Stimulated activated CD8-positive, alpha-beta memory T cell treated with anti-CD3 and anti-CD28 coated beads, Interleukin-12 subunit alpha, Interleukin-12 subunit beta, amount 100 ng/mL, for 24 hours (primary cell): ENCODE measurements around the gene C1orf159.
"Not testable (repeated sequence)": the region's sequence is repeated elsewhere in the genome, so short reads cannot be mapped to it uniquely, and the experiment has no call there.

ENCODE experiments used
- DNase-seq: peaks from one replicate; pipeline ENCODE4 v3.0.0-alpha.2; 2020; ENCODE audit errors: extremely low read depth

Gene C1orf159

DNA sequence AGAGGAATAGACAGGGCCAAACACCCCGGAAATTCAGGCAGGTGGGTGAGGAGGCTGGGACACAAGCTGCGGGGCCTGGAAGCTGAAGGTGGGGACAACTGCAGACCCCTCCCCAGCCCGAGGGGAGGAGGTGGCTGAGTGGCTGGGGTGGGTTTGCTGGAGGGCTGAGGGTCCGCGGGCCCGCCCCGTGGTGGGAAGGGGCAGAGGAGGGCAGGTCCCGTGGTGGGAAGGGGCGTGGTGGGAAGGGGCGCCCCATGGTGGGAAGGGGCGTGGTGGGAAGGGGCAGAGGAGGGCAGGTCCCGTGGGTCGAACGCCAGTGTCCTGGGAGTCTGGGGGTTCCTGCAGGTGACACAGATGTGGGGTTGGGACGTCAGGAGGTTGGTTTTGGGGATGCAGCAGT is 33.5 kb upstream of the C1orf159 start:
- no peak for DNase-seq

DNA sequence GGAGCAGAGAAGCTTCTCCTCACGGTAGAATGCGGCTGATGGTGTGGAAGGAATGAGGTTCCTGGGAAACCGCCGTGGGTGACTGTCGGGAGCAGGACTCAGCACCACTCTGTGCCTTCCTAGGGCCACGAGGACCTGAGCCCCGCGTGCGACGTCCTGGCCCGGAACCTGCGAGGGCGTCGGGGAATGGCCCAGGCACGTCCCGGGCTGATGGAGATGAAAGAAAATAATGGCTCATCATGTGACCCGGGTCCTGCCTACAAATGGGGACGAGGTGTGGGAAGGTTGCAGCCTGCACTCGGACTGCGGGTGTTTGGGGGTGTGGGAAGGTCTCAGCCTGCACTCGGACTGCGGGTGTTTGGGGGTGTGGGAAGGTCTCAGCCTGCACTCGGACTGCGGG is 32.7 kb upstream of the C1orf159 start:
- no peak for DNase-seq

DNA sequence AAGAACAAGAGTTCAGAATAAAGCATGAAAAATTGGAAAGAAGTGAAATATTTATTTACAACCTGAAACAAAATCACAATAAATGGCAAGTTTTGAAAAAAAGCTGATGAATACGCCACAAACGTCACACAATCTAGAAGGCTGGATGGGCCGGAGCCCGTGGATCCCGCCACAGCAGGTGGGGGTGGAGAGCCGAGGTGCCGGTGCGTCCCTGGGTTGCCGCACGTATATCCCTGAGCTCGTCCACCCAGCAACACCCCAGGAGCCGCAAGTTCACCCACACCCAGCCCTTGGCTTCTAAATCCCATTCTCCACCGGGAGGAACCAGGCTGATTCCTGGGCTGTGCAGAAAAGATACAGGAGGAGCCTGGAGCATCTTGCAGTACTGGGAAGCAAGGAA is 32.2 kb upstream of the C1orf159 start:
- DNase-seq: no peak

DNA sequence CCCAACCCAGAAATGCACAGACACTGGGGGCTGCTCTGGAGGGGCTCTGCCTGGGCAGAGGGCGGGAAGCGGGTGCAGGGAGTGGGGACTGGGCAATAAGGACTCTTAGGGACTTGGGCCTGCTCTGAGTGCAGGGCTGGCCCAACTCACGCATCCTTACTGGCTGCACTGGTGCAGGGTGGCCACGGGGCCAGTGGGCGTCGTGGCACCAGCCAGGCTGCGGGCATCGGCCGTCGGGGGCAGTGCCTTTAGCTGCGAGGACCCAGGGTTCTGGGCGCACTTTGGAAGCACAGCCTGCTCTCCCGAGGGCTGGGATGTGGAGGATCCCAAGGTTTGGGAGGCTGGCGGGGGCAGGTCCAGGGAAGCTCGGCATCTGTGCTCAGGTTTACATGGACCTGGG is 30.7 kb upstream of the C1orf159 start:
- DNase-seq: no peak

DNA sequence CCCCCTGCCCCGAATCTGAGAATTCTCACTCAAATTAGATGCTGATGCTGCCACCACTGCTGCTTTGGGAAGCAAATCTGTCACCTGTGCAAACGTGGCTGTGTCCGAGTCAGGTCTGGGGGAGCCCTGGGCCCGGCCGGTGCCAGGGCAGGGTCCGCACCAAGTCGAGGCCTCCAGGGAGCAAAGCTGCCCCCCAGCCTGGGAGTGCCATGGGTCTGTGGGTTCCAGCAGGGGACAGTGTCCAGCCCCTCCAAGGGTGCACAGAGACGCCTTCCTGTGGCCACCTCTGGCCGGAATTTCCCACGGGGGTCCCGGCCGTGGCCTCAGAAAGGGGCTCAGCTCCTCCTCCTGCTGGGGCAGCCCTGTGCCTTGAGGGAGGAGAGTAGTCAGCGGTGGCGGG is 30.1 kb upstream of the C1orf159 start:
- DNase-seq: no peak

DNA sequence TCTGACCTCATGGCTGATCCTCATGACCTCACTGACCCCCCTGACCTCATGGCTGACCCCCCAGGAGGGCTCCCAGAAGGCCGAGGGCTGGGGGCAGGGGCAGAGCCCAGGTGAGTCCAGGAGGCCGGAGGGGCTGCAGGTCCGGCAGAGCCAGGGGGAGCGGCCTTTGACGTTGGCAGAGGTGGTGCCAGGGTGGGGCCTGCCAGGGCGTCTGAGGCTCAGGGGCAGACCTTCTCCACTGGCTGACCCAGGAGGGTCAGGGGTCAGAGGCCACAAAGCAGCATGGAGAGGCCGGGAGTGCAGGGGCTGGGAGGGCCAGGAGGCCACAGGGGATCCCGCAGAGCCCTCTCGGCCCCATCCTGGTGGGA is 29.6 kb upstream of the C1orf159 start:
- no peak for DNase-seq

DNA sequence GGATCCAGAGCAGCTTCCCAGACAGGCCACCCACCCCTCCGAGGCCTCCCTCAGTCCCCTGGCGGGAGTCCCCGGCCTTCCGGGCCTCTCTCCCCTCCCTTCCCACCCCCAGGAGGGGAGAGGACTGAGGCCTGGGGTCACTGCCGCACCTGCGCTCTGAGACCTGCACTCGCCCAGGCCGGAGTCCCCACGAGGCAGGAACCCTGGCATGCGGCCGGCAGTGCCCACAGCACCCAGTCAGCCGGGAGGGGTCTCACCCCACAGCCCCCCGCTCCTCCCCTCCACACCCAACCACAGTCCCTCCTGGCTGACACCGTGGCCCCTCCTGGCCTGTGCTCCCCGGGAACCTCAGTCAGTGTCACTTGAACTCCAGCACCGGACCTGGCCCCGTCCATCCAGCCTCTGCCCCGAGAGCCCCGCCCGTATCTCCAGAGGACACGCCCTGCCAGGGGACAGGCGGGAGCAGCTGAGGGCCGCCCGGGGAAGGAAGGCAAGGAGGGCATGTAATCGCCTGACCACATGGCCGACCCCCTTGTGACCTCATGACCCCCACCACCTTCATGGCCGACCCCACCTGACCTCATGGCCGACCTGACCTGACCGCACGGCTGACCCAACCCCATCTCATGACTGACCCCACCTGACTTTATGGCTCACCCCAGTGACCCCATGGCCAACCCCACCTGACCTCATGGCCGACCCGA is 29.1 kb upstream of the C1orf159 start:
- no peak for DNase-seq

DNA sequence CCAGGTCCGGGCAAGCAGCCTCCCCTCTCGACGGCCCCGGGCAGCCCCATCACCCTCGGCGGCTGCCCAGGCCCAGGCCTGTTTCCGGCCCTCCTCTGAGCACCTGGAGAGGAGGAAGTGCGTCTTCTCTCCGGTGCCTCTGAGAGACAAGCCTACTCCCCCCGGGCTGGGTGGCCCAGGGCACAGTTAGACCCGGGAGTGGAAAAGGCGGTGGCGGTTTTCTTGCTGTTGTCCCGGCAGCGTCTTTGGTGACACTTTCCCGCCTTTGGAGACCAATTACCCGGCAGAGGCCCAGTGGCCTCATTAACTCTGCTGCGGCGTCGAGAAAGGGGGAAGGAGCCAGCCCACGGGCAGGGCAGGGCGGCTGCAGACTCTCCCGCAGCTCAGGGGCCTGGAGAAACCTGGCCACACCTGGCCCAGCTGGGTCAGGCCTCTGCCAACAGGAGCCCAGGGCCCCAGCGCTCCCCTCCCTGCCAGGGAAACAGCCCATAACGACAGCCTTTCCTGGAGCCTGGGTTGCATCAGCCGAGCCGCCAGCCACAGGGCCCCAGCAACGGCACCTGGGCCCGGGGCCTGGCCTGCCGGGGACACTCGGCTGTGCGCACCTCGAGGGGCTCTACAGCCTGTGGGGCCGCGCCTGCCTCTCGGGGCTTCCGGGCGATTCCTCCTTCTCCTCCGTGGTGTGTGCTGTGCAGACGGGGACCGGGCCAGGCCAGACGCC is 28.4 kb upstream of the C1orf159 start:
- DNase-seq: no peak

DNA sequence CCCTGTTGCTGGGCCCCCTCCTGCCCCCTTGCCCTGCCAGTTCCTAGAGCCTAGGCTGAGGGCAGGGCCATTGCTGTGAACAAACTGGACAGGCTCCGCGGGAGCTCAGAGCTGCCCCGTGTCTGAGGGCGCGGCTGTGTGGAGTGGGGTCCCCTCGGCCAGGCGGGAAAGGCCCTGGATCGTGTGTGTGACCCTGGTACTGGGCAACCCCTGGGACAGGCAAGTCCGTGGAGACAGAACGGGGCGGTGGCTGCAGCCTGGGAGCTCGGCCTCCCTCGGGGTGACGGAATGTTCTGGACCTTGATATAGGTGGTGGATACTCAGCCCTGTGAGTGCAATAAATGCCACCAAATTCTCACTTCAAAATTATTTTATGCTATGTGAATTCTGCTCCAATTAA is 27.7 kb upstream of the C1orf159 start:
- no peak for DNase-seq

DNA sequence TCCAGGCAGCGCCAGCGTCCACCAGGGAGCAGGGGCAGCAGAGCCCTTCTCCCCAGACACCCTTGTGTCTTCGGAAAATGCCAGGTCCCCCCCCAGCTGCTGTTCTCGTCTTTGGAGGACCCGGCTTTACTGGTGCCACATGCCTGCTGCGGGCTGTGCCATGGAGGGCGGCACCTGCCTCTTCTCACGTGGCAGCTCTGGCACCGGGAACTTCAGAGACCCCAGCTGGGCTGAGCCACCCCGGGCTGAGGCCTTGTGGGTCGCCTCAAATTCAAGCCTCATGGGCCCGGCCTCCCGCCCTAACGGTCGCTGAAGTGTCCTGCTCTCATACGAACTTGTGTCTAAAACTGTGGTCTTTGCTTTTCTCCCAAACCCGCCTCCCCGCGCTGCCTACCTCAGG is 27.0 kb upstream of the C1orf159 start:
- DNase-seq: no peak

DNA sequence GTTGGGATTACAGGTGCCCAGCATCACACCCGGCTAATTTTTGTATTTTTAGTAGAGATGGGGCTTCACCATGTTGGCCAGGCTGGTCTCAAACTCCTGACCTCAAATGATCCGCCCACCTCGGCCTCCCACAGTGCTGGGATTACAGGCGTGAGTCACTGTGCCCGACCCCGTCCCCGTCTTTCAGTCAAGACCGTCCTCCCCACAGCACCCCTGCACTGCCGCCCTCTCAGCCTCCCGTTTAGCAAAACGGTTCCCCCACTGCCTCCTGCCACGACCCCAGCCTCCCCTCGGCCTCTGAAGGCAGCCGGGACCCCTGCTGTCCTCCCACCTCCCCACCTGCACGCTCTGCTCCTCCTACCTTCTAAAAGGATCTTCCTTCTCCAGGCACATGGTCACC is 26.5 kb upstream of the C1orf159 start:
- not testable (repeated sequence) for DNase-seq

DNA sequence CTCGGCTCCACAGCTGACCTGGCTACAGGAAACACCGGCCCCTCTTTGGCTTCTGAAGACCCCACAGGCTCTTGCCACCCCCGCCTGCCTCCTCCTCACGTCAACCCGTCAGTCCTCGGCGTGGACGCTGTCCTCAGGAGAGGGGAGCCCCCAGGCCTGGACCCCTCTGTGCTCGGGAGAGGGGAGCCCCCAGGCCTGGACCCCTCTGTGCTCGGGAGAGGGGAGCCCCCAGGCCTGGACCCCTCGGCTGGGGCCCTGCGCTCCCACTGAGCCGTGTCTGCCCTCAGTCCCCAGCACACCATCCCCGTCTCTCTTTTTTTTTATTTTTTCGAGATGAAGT is 26.0 kb upstream of the C1orf159 start:
- no peak for DNase-seq

DNA sequence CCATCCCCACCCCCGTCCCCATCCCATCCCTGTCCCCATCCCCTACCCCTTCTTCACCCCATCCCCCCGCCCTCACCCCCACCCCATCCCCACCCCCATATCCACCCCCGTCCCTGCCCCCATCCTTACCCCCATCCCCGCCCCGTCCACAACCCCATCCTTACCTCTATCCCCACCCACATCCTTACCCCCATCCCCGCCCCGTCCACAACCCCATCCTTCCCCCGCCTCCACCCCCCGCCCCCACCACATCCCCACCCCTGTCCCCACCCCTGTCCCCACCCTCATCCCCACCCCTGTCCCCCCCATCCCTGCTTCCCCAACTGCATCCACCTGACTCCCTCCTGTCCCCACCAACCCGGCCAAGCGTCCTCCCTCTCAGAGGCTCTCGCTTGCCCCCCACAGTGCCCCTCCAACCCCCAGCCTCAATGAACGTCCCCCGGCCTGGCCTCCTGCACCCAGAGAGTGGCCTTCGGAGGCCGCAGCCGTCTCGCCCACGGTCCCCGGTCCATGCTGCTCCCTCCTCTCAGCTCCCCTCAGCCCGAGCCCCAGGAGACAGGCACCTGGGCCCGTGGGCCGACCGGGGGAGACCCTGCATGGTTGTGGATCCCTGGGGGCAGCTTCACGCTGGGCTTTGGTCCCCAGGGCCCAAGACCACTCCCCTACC is 25.5 kb upstream of the C1orf159 start:
- DNase-seq: no peak

DNA sequence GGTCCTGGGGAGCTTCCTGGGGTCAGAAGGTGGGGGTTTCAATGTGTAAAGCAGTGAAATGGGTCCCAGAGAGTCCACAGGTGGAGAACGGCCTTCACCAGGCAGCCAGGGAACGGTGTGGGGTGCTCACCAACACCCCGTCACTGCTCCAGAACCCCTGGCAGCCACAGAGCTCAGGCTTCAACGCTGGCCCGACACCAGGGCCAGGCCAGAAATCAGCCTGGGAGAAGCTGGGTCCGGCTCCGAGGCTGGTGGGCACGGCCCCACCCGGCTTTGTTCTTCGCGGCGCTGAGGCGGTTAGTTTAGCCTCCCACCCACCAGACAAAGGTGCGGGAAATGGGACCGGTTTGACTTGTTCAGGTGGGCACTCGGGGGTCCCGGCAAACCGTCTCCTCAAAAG is 24.8 kb upstream of the C1orf159 start:
- no peak for DNase-seq

DNA sequence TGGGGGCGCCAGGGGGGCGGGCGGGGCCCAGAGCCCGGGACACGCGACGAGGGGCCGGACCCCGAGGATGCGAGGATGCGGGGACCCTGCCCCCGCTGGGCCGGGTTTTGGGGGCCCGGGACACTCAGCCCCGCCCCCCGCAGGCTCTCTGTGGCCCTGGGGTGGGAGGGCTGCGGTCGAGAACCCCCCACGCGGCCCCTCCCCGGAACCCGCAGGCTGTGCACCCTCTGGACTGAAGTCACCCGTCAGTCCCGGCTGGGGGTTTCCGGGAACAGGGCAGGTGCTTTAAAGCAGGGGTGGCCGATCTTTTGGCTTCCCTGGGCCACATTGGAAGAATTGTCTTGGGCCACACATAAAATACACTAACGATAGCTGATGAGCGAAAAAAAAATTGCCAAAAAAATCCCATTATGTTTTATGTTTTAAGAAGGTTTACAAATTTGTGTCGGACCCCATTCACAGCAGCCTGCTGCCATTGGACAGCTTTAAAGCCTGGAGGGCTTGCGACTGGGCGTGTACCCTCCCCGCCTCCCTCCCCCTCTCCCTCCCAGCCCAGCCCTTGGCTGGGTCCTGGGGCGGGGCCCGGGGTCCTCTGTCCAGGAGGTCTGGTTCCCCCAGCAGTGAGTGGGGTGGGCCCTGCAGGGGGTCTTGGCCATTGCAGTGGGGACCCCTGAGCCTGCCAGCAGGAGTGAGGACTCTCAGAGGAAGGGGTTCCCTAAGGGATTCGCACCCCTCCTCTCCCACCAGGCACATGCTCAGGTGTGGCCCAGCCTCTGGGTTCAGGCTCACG is 21.6 kb upstream of the C1orf159 start:
- DNase-seq: peak; percentile 40

DNA sequence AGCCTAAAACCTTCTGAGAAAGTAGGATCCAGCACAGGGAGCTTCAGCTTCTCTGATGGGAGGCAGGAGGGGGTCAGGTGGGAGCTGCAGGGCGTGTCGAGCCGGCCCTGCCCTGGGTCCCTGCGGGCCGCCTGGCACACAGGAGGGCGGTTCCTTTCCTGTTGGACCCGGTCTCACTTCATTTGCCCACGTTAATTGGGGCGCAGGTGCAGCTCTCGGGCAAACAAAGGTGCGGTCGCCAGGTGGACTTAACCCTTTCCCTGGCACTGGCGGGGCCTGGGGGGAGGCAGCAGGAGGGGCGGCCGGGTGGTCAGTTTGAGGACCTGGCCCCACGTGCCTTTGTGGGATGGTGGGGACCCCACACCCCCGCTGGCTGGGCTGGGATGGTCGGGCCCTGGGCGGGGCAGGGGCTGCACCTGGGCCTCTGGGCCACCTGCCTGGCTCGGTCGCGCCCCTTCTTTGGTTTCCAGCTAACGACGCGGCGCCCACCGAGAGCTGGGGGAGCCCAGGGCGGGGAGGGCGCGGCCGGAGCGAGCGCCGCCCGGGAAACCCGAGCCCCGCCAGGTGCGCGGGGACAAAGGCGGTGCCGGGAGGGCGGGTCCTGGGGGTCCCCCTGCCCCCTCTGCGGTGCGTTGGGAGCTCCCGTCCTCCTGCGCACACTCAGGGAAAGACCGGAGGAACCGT is 20.8 kb upstream of the C1orf159 start:
- no peak for DNase-seq

DNA sequence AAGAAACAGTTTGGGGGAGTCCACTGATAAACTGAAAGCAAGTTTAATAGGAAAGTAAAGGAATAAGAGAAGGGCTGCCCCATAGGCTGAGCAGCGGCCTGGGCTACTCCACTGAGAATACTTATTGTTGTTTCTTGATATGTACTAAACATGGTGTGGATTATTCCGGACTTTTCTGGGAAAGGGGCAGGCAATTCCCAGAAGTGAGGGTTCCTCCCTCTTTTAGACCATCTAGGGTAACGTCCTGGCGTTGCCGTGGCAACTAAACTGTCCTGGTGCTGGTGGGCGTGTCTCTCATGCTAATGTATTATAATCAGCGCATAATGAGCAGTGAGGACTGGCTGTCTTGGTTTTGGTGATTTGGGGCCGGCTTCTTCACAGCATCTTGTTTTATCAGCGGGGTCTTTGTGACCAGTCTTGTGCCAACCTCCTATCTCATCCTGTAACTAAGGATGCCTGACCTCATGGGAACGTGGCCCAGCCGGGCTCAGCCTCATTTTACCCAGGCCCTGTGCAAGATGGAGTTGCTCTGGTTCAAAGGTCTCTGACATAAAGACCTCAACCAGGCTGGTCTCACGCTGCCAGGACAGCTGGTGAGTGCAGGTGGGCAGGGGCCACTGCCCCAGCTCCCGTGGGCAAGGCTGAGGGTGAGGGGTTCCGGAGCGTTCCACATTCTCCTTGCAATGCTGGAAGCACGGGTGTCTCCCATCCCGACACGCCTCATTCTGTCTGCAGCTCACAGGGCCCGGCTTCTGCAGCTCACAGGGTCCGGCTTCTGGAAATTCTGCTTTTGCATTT is 19.6 kb upstream of the C1orf159 start:
- DNase-seq: no peak

DNA sequence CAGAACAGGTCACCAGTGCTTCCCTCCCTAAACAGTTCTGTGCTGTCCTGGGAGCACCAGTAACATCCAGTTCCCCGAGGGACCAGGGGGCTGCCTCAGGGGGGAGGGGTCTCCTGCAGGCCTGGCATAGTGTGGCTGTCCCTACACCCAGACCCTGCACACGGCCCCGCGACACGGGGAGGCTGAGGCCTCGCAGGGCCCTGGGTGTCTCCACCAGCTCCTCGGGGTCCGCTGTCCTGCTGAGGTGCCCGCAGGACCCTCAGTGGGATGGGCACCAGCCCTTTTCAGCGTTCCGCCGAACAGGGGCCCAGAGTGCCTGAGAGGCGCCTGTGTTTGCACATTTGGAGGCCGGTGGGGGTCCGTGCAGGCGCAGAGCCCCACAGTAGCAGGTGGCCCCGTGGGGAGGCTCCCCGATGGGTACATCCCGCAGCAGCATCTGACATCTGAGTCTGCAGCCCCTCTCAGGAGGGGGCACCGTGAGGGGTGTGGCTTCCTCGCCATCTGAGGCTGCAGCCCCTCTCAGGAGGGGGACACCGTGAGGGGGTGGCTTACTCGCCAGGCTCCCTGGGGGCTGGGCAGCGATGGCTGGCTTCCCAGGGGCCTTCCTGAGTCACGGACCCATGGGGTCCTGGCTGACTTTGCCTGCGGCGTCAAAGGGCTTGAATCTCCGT is 18.5 kb upstream of the C1orf159 start:
- no peak for DNase-seq

DNA sequence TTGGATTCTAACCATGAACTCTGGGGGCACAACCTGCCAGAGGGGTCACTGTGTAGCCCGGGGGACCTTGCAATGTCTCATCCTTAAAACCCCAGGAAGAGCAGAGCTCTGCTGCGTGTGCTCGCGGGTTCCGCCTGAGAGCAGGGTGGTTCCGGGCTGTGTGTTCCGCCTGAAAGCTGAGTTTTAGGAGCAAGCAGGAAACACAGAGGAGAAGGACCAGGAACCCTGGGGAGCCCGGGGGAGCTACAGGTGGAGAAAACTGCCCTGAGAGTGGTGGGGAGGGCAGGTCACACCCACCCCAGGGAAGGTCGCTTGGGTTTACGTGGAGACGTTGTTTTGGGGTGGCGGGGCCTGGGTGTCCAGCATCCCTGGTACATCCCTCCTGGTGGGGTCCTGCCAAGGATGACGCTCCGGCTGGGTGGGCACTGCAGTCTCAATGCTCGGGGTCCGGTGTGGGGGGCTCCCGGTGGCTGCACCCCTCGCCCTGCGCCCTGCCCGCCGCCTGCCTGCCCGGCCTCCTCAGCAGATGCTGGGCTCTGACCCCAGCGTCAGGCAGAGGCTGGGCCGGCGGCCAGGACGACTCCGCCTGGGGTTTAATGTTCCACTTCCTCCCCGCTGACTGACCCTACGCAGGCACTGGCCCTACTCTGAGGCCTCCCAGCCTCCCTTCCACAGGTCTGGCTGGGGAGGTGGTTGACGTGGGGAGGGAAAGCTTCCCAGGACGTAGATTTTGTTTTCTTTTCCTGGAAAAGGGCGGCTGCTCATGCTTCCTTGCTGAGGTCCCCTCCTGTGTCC is 17.3 kb upstream of the C1orf159 start:
- no peak for DNase-seq
